HG03095 (cell line): ENCODE measurements around the gene POLR2F.

Experiments
- ATAC-seq: cut with Tn5 transposase; IDR thresholded peaks from one replicate; pipeline ENCODE4 v1.9.1; 2021; ENCODE audit warnings: moderate library complexity; ENCODE audit not compliant: unreplicated experiment

The POLR2F gene

GRCh38 chr22:37979782-37980181, 26.3 kb downstream of the POLR2F start:
- no peak for ATAC-seq

GRCh38 chr22:37981282-37982011, 27.9 kb downstream of the POLR2F start:
- no peak for ATAC-seq

GRCh38 chr22:37982151-37982785, 28.8 kb downstream of the POLR2F start:
- no peak for ATAC-seq

GRCh38 chr22:37982938-37983859, 29.7 kb downstream of the POLR2F start:
- ATAC-seq = no peak

- no peak for ATAC-seq
Measured at GRCh38 chr22:37983860-37984791, 30.6 kb downstream of the POLR2F start, which contains the start of gene SOX10. Gene SOX10 (minus strand): TSS chr22:37984555. CDS start chr22:37983784, 771 bp downstream.

GRCh38 chr22:37985050-37985585, 31.6 kb downstream of the POLR2F start:
- ATAC-seq = no peak

- no peak for ATAC-seq
Measured at GRCh38 chr22:37985751-37986281, 32.3 kb downstream of the POLR2F start.

- no peak for ATAC-seq
Measured at GRCh38 chr22:37986371-37986770, 32.9 kb downstream of the POLR2F start.

GRCh38 chr22:37989146-37990045, 35.9 kb downstream of the POLR2F start:
- no peak for ATAC-seq

GRCh38 chr22:37990301-37990700, 36.8 kb downstream of the POLR2F start:
- no peak for ATAC-seq

- ATAC-seq = no peak
Measured at GRCh38 chr22:37990862-37991261, 37.4 kb downstream of the POLR2F start.

GRCh38 chr22:37991731-37992442, 38.4 kb downstream of the POLR2F start:
- no peak for ATAC-seq

- ATAC-seq = no peak
Measured at GRCh38 chr22:37994049-37994448, 40.5 kb downstream of the POLR2F start.

GRCh38 chr22:37994982-37995381, 41.5 kb downstream of the POLR2F start:
- ATAC-seq = no peak

- ATAC-seq = no peak
Measured at GRCh38 chr22:37995460-37995859, 42.0 kb downstream of the POLR2F start.

GRCh38 chr22:37996079-37996478, 42.6 kb downstream of the POLR2F start:
- ATAC-seq = no peak

- no peak for ATAC-seq
Measured at GRCh38 chr22:37996515-37997246, 43.2 kb downstream of the POLR2F start.
